Measurements from ENCODE around the gene PDE4D. TPM values are rescaled to one million over a fixed set of nuclear protein-coding genes. Genes with fewer than 3 reads are reported as not detected.
"Not testable (repeated sequence)": the region's sequence is repeated elsewhere in the genome, so short reads cannot be mapped to it uniquely, and the experiment has no call there.

Gene PDE4D
- total RNA-seq, 1 donor from 2014 or later: 35.1 TPM

DNA sequence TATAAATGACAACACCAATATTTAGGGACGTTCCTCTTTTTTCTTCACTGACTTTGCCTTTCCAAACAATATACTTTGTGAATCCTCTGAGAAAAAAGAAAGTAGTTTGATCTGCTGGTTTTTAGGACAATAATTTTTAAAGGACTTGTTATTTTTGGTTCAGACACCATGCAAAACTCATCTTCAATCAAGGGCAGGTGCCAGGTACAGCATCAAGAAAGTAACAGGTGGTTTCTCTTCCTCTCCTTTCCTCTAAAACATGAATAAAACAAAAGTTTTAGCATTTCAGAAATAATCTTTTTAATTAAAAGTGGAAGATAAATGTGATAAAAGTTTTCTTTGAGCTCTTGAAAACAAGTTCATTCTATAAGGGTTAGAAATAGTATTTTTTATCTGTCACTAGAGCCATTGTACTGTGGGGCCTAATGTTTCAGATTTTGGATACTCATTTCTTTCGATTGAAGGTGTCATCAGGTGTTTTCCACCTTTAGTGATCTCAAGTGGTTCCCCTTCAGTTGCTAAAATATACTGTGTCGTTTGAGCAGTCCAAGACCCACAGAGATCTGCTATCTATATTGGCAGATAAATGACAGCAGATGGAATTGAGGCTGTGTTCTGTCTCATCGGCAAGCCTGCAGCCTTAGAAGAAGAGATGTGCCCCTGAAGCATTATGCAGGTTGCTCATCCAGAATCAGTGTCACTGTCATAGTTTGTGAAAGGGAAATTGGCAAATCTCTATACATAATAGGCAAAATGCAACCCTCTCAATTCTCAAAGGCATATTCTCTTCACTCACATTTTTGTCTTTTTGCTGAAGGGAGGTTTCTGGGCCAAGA is 499.7 kb downstream of the PDE4D start:
- ATAC-seq (no peak), DNase-seq (no peak)
- intact Hi-C loops (cut with micrococcal nuclease): loop anchor here (5.0 kb wide), 1 partner anchor 408 kb away; no protein-coding TSS in a partner anchor

DNA sequence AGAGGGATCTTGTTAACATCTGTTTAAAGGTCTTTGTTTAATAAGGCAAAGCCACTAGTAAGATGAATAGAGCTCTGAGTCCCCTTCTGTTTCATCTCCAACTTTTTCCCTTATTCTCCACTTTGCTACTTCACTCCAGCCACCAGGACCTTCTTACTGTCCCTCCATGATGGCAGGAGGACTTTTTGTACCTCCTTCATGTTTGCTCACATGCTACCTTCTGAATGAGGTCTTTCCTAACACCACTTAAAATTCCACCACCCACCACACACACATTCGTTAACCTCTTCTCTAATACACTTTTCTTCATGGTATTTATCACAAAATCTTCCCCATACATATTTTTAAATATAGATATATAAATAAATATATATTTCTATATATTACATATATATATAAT is 501.9 kb downstream of the PDE4D start:
- intact Hi-C loops (cut with micrococcal nuclease): loop anchor here (2.0 to 5.0 kb wide), 2 partner anchors 281 to 411 kb away; no protein-coding TSS in a partner anchor
- DNase-seq (no peak), ATAC-seq (no peak)

DNA sequence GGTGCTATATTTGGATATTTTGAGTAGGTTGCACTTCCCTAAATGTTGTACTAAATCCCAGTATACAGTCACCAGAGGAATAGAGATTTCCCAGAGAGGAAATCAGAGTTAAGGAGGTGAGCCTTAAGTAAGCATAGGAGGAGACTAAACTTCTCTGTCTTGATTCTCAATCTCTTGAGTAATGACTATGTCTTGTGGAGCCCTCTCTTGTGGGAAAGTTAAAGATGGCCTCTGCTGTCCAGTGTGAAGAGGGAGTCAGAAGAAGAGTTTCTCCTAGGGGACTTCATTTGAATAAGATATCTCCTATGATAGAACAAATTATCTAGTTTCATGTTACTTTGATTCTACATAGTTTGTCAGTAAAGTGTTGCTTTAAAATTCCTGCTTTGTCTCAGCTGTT is 502.5 kb downstream of the PDE4D start:
- intact Hi-C loops (cut with micrococcal nuclease): loop anchor here (2.0 to 5.0 kb wide), 2 partner anchors 282 to 411 kb away; no protein-coding TSS in a partner anchor
- no peak for ATAC-seq

DNA sequence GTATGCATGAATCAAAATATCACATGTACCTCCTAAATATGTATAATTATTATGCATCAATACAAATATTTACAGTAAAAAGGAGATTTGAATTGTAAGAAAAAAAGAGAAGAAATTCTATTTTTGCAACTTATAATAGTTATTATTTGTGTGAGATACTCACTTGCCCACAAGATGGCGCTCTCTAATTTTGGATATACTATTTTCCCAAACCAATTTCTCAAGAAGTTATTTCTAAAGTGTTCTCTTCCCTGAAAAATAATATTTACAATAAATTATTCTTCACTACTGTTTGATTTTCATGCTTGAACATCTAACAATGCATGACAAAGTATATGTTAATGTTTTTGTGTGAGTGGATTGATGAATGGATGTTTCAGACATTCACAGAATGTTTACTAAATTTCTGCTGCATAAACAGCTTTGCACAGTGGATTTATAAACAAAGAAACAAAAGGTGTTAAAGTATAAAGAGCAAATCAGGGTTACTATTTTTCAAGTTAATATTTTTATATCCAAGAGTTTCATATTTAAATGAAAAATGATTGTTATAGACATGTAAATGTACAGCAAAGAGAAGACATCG is 503.4 kb downstream of the PDE4D start:
- DNase-seq (no peak), ATAC-seq (no peak)
- intact Hi-C loops (cut with micrococcal nuclease): loop anchor here (2.0 to 5.0 kb wide), 2 partner anchors 283 to 412 kb away; no protein-coding TSS in a partner anchor

More for the DNA sequence above, 502.5 kb downstream of the PDE4D start:
- no peak for DNase-seq

DNA sequence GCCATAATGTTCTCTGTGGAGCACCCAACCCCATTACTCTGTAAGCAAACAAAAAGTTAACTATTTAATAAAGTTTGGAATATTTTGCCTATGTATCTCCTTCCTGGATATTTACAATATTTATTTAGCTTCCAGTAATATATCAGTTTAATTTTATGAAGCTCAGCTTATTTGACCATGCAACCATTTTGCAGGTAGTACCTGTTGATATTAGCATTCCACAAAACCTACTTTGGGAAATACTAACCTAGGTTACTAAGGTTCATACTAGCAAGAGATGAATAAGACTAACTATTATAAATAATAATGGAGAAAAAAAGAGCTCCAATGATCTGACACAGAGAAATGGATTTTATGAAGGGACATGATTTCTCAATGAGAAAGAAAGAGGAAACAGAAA is 506.4 kb downstream of the PDE4D start:
- intact Hi-C loops (cut with micrococcal nuclease): no loop called here

DNA sequence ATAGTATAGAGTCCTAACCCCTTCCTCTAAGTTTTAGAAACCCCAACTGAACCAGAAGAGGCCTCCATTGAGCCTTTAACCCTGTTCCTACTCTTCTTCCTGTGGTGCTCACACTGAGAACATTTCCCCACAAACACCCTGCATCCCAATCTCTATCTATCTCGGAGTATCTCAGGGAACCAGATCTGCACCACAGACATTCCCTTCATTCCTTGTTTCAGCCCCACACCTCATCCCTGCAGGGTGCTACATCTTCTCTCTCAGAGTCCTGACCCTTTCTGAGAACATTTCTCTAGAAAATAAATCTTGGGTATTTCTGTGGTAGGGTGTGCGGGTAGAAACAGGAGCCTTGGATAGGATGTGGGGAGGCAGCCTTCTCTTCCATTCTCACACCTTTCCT is 507.8 kb downstream of the PDE4D start:
- intact Hi-C loops (cut with micrococcal nuclease): no loop called here
- ATAC-seq (no peak), DNase-seq (no peak)

More for the DNA sequence above, 506.4 kb downstream of the PDE4D start:
- DNase-seq (no peak), ATAC-seq (no peak)

DNA sequence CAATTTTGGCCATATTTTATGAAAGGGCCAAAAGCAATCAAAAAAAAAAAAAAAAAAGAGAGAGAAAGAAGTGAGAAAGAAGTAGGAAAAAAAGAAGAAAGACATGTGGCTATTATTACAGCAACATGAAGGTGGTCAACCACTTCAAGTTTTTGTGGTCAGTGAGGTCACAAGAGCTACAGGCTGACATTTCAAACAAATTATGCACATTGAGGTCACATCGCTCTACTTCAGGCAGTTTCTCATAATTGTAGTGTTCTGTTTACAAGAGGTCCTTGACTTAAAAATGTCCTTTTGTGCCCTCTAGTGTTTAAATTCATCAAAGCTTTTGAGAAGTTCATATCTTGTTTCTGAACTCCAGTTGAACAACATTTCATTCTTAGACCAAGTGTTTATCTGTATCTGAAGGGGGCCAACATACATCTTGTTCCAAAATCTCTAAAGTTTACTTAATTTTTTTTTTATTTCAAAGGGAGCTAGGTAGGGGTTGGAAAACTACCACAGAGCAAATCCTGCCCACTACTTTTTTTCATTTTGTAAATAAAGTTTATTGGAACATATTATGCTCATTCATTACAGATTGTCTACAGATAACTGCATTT is 513.1 kb downstream of the PDE4D start:
- intact Hi-C loops (cut with micrococcal nuclease): loop anchor here (5.0 kb wide), 1 partner anchor 193 kb away; no protein-coding TSS in a partner anchor
- ATAC-seq: peak; percentile 68
- DNase-seq: no peak

DNA sequence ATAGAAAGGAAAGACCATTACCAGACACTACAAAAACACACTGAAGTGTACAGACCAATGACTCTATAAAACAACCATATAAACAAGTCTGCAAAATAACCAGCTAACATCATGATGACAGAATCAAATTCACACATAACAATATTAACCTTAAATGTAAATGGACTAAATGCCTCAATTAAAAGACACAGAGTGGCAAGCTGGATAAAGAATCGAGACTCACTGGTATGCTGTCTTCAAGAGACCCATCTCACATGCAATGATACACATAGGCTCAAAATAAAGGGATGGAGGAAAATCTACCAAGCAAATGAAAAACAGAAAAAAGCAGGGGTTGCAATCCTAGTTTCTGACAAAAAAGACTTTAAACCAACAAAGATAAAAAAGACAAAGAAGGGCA is 519.5 kb downstream of the PDE4D start:
- intact Hi-C loops (cut with micrococcal nuclease): loop anchor here (10.0 kb wide), 1 partner anchor 479 kb away; no protein-coding TSS in a partner anchor
- not testable (repeated sequence) for ATAC-seq, DNase-seq

DNA sequence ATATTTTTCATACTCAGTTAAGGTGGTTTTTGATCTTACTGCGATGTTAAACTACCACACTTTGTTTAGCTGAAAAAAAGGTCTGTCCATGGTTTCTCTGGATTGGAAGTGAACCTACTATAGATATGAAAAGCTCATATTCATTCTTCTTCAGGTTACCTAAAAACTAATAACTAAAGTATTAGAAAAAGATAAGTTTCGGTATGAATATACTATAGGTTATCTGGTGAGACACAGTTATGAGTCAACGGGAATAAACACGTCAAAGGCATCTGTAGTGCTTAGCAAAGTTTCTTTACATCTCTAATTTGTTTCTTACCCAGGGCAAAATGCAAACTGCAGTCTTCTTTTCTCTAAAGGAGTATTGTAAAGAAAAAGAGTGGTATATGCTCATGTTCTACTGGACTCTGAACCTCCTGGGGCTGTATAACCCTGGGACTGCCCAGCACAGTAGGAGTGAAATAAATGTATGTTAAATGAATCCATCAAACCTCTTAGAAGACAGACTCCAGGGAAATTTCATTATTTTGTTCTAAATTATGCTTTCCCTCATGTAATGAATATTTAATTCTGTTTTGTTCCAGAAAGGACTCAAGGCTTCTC is 521.9 kb downstream of the PDE4D start:
- DNase-seq: no peak
- intact Hi-C loops (cut with micrococcal nuclease): loop anchor here (10.0 kb wide), 1 partner anchor 477 kb away; no protein-coding TSS in a partner anchor
- ATAC-seq: no peak

DNA sequence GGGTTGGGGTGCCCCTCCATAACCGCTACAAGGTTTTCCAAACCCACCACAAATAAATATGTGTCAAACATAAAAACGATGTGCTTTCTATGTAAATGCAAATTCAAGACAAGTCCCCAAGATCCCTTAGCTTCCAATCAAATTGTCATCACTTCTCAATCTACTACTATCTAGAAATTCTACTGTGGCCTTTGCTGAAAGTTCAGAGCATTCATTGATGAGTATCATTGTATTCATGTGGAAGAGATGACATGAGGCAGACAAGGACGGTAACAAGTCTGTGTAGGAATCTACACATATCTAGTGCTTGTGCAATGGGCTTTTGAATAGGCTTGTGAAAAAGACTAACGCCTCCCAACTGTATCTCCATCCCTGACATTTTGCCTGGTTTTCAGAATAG is 524.6 kb downstream of the PDE4D start:
- intact Hi-C loops (cut with micrococcal nuclease): loop anchor here (5.0 kb wide), 1 partner anchor 177 kb away; no protein-coding TSS in a partner anchor
- DNase-seq: no peak
- ATAC-seq: no peak

DNA sequence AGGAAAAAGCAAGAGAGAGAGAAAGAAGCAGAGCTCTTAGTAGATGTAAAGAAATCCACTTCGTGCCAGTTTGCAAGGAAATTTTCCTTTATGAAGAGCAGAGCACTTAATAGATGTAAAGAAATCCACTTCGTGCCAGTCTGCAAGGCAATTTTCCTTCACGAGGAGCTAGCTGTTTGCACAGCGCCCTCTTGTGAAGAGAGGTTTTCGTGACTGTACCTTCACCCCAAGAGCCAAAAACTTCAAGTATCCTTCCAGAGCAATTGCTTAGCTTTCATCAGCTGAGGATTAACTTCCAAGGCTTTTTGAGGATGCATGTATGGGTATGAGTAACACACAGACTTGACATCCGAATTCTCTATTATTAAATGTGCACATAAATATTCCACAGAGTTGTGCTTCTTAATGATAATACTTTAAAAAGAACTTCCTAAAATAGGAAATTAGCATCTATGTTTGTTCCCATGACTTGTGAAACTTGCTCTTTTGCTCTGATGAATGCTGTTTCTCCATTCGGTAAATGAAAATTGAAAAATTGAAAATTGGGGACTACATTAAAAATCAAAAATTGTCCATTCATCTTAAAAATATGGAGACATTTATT is 525.6 kb downstream of the PDE4D start:
- peak; percentile 81 for ATAC-seq
- peak; percentile 41 for DNase-seq
- intact Hi-C loops (cut with micrococcal nuclease): loop anchor here (5.0 kb wide), 1 partner anchor 176 kb away; no protein-coding TSS in a partner anchor

DNA sequence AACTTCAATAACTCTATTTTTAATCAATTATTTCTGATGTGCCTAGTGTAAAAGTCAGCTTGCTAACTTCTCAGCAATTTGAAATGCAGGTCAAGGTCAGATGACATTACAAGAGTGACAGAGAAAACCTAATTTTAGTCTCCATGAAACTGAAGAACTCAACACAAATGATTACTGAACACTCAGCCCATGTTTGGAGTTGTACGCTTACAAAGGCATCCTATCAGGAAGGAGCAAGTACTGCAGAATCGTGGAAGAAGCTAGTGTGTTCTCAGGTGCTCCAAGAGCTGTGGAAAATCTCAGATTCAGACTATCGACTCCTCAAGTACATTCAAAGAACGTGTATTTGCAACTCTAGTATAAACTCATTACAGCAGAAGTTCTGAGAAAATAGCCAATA is 526.7 kb downstream of the PDE4D start:
- ATAC-seq: peak; percentile 55
- intact Hi-C loops (cut with micrococcal nuclease): loop anchor here (5.0 kb wide), 1 partner anchor 174 kb away; no protein-coding TSS in a partner anchor
- no peak for DNase-seq

DNA sequence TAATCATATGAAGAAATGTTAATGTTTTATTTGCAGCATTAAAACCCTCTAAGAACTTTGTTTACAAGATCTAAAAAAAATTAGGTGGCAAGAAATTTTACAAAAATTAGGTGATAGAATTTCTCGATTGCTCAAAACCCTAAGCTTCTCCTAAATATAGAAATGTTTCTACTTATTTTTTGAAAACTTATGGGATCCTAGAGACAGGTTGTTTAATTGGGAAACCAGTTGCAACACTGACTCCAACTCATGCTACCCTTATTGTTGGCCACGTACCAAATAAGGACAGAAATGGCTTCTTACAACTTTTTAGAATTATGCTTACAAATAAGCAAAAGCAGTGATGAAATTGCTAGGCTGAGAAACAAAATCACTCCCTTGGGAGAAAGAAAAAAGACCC is 531.1 kb downstream of the PDE4D start:
- no peak for ATAC-seq
- DNase-seq: no peak
- intact Hi-C loops (cut with micrococcal nuclease): no loop called here

DNA sequence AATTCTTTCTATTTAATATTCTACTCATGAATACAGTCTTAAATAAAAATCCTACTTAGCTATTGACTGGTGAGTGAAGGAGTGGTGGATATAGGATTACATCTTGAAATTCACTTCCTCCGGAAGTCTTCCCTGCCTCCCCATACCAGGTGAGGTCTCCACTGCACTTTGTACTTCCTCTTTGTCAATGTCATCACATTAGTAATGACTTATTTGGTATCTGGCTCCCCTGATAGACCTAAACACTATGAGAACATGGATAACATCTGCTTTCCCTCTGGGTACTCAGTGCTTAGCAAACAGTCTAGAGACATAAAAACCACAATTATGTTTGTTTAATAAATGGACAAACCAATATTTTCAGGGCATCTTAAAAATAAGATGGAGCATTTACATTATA is 532.1 kb downstream of the PDE4D start:
- no peak for DNase-seq
- no peak for ATAC-seq
- intact Hi-C loops (cut with micrococcal nuclease): no loop called here

DNA sequence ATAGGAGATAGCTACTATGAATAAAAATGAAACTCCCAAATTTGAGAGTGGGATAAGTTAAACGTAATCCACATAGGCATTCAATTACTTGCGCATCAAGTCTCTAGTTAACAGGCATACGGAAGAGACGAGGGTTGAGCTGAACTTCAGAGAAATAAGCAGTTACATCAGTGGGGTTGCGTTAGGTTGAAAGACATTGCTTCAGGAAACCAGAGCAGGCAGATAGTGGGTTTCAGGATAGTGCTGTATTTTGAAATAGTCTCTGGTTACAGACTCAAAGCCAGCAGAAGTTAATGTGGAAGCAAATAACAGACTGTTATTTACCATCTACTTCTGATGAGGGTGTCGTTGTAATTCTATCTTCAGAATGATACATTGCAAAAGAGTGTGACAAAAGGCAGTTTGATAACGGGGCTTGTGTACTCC is 533.4 kb downstream of the PDE4D start:
- intact Hi-C loops (cut with micrococcal nuclease): no loop called here
- DNase-seq (no peak), ATAC-seq (peak; percentile 7)

DNA sequence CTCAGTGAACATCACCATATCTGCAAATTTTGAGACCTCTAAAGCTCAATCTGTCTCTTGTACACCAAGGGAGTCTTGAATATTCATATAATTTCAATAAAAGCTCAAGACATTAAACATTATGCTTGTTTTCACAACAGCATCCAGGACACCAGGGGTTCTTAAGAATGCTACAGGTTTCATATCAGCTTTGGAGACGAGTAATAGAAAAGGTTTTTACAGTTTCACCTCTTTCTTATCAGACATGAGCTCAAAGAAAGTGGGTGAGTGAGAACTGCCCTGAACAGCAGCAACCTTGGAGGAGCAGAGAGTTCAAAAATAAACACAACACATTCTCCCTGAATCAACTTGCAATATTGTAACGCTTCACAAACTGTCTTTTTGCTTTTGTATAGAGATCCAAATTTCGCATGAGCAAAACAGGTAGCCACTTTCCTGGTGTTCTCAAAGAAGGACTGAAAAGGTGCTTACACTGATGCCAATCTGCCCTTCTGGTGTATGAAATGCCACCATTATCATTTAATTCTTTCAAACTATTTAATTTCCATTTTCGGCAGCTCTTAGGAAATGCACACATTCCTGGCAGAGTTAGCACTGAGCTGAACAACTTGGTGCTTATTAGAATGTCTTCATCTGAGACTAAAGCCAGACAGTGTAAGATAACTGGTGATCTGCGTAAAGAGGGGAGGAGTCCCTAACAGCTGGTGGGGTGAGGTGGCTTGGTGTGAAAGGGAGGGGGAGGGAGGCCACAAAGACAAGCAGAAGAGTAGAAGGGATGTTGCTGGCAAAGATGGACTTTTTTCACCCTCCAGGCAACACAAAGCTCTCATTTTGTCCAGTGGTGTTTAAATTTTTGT is 535.3 kb downstream of the PDE4D start:
- DNase-seq (peak; percentile 29), ATAC-seq (peak; percentile 71)
- intact Hi-C loops (cut with micrococcal nuclease): no loop called here

DNA sequence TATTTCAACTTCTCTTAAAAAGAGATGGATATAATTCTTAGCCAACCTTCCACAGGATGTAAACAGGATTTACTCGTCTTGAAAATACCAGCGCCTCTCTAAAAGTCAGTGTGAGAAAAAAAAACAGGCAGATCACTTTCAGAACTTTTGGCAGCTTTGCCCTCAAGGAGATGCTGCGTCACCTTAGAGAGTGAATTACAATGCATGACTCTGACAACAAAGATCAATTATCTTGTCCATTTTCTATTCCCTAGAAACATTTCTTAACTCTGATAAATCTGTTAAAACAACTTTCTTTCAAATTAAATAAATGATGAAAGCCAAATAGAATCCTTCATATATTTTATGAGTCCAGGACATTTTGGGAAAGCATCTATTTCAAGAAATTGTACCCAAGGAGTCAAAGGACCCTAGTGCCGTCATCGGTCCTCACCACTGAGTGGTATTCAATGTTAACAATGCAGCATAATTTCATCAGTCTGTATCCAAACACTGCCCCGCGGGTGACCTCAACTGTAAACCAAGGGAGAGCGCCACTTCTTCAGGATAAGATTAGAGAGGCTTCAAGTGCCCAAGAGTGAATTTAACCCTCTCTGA is 536.0 kb downstream of the PDE4D start:
- DNase-seq (peak; percentile 48), ATAC-seq (peak; percentile 77)
- intact Hi-C loops (cut with micrococcal nuclease): no loop called here

Data from left ventricle myocardium superior (tissue), 1 donor.